Esophagus squamous epithelium (tissue), 5 donors: ENCODE results near the gene CAP2. TPM values are rescaled to one million over a fixed set of nuclear protein-coding genes. Genes with fewer than 3 reads are reported as not detected.

Experiments
- DNase-seq: peaks from one replicate; lab custom pipeline; 2025; lab: John Stamatoyannopoulos, UW
- H3K27ac ChIP-seq, 4 donors: fragments of 200-600 bp; sonication (generic); one replicate each; pipeline ENCODE4 v1.5.1; 2016 to 2019; ENCODE audit warnings: mild to moderate bottlenecking in 1 of 4
- H3K27me3 ChIP-seq, 4 donors: fragments of 200-600 bp; sonication (generic); 1 replicate in 3 of 4; 2 replicates in 1 of 4; pipeline versions ENCODE4 v1.5.1 to v1.6.0; 2017 to 2021; ENCODE audit warnings: antibody characterized with exemption in 1 of 4
- H3K36me3 ChIP-seq, 3 donors: fragments of 200-600 bp; sonication (generic); one replicate each; pipeline ENCODE4 v1.5.1; 2016 to 2019
- H3K4me1 ChIP-seq, 3 donors: fragments of 200-600 bp; sonication (generic); one replicate each; pipeline ENCODE4 v1.5.1; 2017 to 2019
- H3K4me3 ChIP-seq, 4 donors: fragments of 200-600 bp; sonication (generic); 1 replicate in 3 of 4; 2 replicates in 1 of 4; pipeline ENCODE4 v1.5.1; 2016 to 2019; ENCODE audit warnings: mild to moderate bottlenecking in 2 of 4, moderate library complexity in 1 of 4
- H3K9me3 ChIP-seq, 3 donors: fragments of 200-600 bp; sonication (generic); one replicate each; pipeline ENCODE4 v1.5.1; 2016 to 2019
- POLR2A ChIP-seq, 4 donors: fragments of 450-650 bp; IDR thresholded peaks; one replicate each; pipeline ENCODE4 v1.6.1; 2017; ENCODE audit warnings: antibody characterized with exemption in 4 of 4, mild to moderate bottlenecking in 4 of 4, moderate library complexity in 3 of 4
- WGBS, 2 donors: methylation state at CpG; one replicate each; pipeline ENCODE4 v1.1.5; 2018; 5-methylcytosine and 5-hydroxymethylcytosine counted together
- intact Hi-C: fragments of 100-400 bp; cut with DNase I; formaldehyde crosslinking; loops from one replicate; pipeline ENCODE4 v1.15.0; 2022
- total RNA-seq, 4 donors: library from RNA; depleted of rRNA; stranded (reverse); fragments of >200 nt; gene quantifications; one replicate each; pipeline ENCODE4 v1.1.0, GENCODE V29; 2016
- TF ChIP-seq, protein P1 (sequence below), 6 experiments: fragments of 450-650 bp in 4 of 6; fragments of 200-600 bp in 2 of 6; sonication (generic) in 2 of 6; IDR thresholded peaks; one replicate each; pipeline ENCODE4 v1.5.1; 2016 to 2019; ENCODE audit warnings: antibody characterized with exemption in 6 of 6, mild to moderate bottlenecking in 4 of 6, moderate library complexity in 4 of 6
- donor health status: DM: yes; HTN: yes; CAD: no.

The CAP2 gene
- total RNA-seq, 4 donors from 2014 or later: 2.0 to 5.5 (median 2.7) TPM

DNA sequence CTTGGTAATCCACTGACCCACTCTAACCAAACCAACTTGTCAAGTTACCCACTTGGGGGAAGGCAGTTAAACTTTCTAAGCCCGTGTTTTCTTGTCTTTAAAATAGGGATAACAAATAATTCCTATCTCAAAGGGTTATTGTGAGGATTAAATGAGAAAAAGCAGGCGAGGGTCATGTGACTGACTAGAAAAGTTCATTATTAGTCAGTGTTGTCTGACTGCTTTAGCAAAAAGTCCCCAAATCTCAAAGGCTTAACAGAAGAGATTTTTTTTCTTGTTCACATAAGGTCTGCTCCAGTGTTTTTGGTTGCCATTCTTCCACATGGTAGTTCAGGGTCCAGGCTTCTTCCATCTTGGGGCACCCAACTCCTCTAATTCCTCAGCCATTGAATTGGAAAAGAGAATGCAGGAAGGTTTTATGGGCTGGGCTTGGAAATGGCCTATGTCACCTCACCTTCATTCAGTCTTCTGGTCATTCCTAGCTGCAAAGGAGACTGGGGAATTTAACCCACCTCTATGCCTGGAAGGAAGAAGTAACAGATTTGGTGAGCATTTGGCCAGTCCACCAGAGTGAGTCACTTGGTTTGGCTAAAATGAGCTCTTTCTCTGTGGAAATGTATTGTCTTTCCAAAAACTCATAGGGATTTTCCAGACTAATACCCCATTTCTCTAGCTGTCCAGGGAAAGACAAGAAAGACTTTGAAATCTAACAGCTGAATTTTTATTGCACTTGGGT is 77.0 kb downstream of the CAP2 start:
- no peak for TF ChIP-seq POLR2A (IDR thresholded peaks at IDR 0.05)
- TF ChIP-seq, protein P1, sequence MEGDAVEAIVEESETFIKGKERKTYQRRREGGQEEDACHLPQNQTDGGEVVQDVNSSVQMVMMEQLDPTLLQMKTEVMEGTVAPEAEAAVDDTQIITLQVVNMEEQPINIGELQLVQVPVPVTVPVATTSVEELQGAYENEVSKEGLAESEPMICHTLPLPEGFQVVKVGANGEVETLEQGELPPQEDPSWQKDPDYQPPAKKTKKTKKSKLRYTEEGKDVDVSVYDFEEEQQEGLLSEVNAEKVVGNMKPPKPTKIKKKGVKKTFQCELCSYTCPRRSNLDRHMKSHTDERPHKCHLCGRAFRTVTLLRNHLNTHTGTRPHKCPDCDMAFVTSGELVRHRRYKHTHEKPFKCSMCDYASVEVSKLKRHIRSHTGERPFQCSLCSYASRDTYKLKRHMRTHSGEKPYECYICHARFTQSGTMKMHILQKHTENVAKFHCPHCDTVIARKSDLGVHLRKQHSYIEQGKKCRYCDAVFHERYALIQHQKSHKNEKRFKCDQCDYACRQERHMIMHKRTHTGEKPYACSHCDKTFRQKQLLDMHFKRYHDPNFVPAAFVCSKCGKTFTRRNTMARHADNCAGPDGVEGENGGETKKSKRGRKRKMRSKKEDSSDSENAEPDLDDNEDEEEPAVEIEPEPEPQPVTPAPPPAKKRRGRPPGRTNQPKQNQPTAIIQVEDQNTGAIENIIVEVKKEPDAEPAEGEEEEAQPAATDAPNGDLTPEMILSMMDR (IDR thresholded peaks at IDR 0.05): no peak
- H3K4me3 ChIP-seq: no peak overlapping the region
- 41 to 44% methylated on average over 2 of the region's 2 CpGs for WGBS, 2 donors
- H3K27me3 ChIP-seq: no peaks in the 10 kb centered on the region
- intact Hi-C loops: no loop called here
- H3K36me3 ChIP-seq: no peaks in the 10 kb centered on the region
- peaks cover 3 to 40% (median 7%) of the 10 kb centered on the region in 3 donors for H3K4me1 ChIP-seq
- H3K27ac ChIP-seq: peak overlapping the region in 3 of 4 donors; percentile 55 to 78 (median 69)
- no peak for DNase-seq
- no peaks in the 10 kb centered on the region for H3K9me3 ChIP-seq

DNA sequence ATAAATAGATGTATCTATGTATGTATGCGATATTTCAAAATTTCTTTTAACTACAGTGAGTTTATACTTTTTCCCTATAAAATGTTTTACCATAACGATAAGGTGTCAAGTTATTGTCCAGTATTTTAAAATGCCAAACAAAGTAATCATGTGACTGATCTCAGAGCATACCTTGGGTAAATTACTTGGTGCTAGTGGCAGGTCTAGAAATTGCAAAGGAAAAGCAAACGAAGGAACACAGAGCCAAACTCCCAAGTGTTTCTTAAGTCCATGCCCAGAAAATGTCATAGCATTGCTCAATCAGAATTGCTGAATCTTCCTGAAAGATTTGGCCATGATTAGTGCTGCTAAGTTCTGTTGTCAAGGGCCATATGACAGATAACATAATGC is 77.5 kb downstream of the CAP2 start:
- H3K4me1 ChIP-seq: peaks cover 3 to 40% (median 7%) of the 10 kb centered on the region in 3 donors
- 56 to 60% methylated on average over 3 of the region's 3 CpGs for WGBS, 2 donors
- H3K4me3 ChIP-seq: no peak overlapping the region
- peak overlapping the region in 3 of 4 donors; percentile 69 to 78 (median 73) for H3K27ac ChIP-seq
- no peak for DNase-seq
- TF ChIP-seq, protein P1 (IDR thresholded peaks at IDR 0.05): peak in 4 of 6 experiments; percentile 14 to 32 (median 24)
- no peak for TF ChIP-seq POLR2A (IDR thresholded peaks at IDR 0.05)
- H3K9me3 ChIP-seq: no peaks in the 10 kb centered on the region
- no peaks in the 10 kb centered on the region for H3K36me3 ChIP-seq
- intact Hi-C loops: no loop called here
- no peaks in the 10 kb centered on the region for H3K27me3 ChIP-seq

DNA sequence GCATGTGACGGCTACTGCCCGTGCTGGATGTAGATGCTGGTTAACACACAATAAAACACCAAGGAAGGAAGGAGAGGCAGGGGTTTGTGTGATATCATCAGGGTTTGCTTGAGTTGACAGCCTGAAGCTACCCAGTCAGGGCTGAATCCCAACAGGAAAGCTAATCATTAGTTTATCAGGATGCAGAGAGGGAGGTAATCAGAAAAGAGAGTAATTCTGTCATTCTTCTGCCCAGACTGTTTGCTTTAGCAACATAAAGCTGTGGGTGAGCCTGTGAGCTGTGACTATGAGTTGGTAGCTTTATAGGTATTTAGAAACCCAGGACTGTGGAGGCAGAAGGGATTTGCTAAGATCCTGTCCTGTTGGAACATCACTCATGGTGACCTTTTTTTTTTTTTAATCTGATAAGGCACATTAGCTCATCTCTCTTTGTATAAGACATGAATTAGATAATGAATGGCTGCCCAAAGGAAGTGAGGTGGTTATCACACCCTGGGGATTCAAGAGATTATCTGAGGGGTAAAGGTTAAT is 79.3 kb downstream of the CAP2 start:
- Histone ChIP-seq H3K27ac (peak overlapping the region in 3 of 4 donors; percentile 27 to 82 (median 74)), H3K9me3 (no peaks in the 10 kb centered on the region), H3K36me3 (no peaks in the 10 kb centered on the region), H3K4me3 (no peak overlapping the region), H3K27me3 (no peaks in the 10 kb centered on the region), H3K4me1 (peaks cover 3 to 40% (median 7%) of the 10 kb centered on the region in 3 donors)
- no peak for TF ChIP-seq POLR2A (IDR thresholded peaks at IDR 0.05)
- TF ChIP-seq, protein P1 (IDR thresholded peaks at IDR 0.05): no peak
- 73 to 80% methylated on average over 2 of the region's 2 CpGs for WGBS, 2 donors
- no peak for DNase-seq
- intact Hi-C loops: no loop called here

DNA sequence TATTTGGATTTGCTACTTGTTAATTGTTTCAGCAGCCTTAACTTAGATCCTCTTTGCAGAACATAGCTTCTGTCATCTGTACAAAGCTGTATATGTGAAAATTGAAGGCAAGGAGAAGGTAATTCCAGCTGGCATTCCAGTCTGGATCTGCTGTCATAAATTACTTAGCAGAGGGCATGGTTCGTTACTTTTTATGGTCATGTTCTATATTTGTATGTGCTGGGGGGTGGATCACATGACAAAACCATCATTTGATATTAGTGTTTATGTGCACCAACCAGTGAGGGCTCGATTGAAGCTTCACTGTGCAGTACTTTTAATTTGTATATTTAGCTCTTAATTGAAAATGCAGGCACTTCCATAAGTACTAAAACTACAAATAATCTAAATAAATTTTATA is 80.2 kb downstream of the CAP2 start:
- no peak for TF ChIP-seq POLR2A (IDR thresholded peaks at IDR 0.05)
- TF ChIP-seq, protein P1 (IDR thresholded peaks at IDR 0.05): no peak
- Histone ChIP-seq H3K36me3 (no peaks in the 10 kb centered on the region), H3K4me1 (peaks cover 3 to 40% (median 7%) of the 10 kb centered on the region in 3 donors), H3K27ac (peak overlapping the region in 3 of 4 donors; percentile 67 to 82 (median 74)), H3K9me3 (no peaks in the 10 kb centered on the region), H3K27me3 (no peaks in the 10 kb centered on the region), H3K4me3 (no peak overlapping the region)
- DNase-seq: no peak
- intact Hi-C loops: no loop called here
- WGBS, 2 donors: 57 to 60% methylated on average over 2 of the region's 2 CpGs

DNA sequence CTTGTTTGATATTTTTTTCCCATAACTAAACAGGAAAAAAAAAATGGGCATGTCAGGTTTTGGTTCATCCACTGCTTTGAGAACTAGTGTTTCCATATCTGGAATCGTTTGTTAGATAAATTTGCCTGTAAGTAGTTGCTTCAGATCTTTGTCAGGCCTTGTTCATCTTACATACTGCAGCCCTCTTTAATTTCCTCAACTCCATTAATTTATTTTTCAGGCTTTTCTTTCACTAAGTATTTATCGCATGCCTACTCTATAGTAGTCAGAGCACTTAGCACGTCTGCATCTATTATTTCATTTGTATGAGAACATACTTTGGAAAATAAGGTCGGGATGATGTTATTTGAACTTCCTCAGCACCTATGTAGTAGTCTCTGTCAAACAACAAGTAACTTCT is 80.9 kb downstream of the CAP2 start:
- intact Hi-C loops: no loop called here
- TF ChIP-seq, protein P1 (IDR thresholded peaks at IDR 0.05): no peak
- TF ChIP-seq POLR2A (IDR thresholded peaks at IDR 0.05): no peak
- Histone ChIP-seq H3K4me3 (no peak overlapping the region), H3K27me3 (no peaks in the 10 kb centered on the region), H3K9me3 (no peaks in the 10 kb centered on the region), H3K27ac (peak overlapping the region in 2 of 4 donors; percentile 67 to 74), H3K4me1 (peaks cover 3 to 34% (median 7%) of the 10 kb centered on the region in 3 donors), H3K36me3 (no peaks in the 10 kb centered on the region)
- no peak for DNase-seq
- 58 to 76% methylated on average over 4 of the region's 4 CpGs for WGBS, 2 donors
